HuH-7 (cell line): ENCODE results near the gene CASP10.

ENCODE experiments used
- DNase-seq: peaks from one replicate; pipeline ENCODE4 v3.0.0; 2011; ENCODE audit warnings: low spot score

The CASP10 gene

DNA sequence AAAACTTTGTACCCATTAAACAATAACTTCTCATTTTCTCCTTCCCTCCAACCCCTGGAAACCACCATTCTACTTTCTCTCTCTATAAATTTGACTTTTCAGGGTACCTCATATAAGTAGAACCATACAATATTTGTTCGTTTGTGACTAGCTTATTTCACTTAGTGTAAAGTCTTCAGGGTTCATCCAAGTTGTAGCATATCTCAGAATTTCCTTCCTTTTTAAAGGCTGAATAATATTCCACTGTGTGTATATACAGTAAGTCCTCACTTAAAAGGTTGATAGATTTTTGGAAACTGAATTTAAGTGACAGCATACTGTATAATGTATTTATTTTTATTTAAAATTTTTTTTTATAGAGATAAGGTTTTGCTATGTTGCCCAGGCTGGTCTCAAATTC is 13.9 kb downstream of the CASP10 start:
- DNase-seq: no peak

DNA sequence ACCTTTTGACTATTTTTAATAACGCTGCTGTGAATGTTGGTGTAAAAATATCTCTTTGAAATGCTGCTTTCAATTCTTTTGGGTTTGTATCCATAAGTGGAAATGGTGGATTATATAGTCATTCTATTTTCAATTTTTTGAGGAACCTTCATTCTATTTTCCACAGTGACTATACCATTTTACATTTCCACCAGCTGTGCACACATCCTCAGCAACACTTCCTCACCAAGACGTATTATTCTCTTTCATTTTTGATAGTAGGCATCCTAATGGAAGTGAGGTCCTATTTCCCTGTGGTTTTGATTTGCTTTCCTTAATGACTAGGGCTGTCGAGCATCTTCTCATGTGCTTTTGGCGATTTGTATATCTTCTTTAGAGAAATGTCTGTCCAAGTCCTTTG is 14.8 kb downstream of the CASP10 start:
- DNase-seq: no peak

DNA sequence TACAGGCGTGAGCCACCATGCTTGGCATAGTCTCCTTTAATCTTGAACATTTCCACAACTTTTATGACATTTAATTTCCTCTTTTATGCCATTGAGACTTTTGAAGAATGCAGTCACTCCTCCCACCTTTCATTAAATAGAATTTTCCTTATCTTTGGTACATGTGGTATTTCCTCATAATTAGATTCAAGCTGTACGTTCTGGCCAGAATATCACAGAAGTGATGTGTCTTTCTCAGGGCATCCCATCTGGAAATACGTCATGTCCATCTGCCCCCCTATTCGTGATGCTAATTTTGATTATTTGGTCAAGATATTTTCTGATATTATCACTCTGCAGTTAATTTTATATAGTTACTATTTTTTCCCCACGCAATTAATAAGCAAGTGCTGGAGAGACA is 16.9 kb downstream of the CASP10 start:
- DNase-seq: no peak

- DNase-seq: no peak
These were observed 17.4 kb downstream of the CASP10 start for GRCh38 chr2:201200345-201200744.

DNA sequence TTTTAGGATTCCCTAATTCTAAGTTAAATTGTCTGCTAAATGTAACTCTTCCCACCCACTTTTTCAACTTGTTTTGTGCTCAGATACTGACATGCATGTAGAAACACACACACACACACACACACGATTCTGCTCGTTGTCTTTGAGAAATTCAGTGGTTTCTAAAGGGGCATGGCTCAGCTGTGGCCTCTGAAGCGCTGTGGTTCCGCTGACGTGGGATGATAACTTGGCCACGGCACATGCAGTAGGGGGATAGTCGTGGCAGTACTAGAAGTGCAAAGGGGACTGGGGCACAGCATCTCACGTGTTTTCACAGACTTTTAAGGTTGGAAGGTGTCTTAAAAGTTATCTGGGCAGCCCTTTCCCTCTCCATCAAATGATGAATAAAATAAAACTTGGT is 18.4 kb downstream of the CASP10 start:
- DNase-seq: no peak

GRCh38 chr2:201203916-201204654 is 21.1 kb downstream of the CASP10 start:
- DNase-seq: no peak

- peak; percentile 49 for DNase-seq
These were observed 21.9 kb downstream of the CASP10 start for GRCh38 chr2:201204655-201205514.

DNA sequence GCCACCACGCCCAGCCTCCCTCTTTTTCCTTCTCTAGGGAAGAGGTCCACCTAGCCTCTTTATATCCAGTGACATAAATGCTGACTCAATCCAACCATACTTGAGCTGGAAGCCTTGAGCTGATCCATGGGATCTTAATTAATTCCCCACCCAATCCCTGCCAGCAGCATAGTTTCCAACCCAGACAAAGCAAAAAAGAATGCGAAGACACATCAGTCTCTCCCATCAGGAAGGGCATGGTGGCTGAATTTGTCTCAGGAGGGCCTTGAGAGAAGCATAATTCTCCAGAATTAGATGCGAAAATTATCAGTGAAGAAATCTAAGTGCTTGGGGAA is 22.5 kb downstream of the CASP10 start:
- no peak for DNase-seq

- no peak for DNase-seq
These were observed 25.8 kb downstream of the CASP10 start for GRCh38 chr2:201208563-201209252.

- DNase-seq: no peak
These were observed 33.0 kb downstream of the CASP10 start for GRCh38 chr2:201215963-201216362.

DNA sequence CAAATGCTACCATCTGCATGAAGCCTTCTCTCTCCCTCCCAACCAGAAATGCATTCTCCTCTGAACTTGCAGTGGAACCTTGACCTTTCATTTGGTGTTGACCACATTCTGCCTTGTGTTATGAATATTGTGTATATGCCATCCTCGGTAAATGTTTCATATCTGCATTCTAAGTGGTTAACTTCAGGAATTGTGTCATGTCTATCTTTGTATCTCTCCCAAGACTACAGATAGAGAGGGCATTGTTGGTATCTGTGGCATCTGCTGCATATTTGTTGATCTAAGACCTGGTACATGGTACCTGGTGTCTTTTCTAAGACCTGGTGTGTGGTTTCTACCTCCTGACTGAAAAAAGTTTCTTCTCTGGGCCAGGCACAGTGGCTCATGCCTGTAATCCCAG is 34.0 kb downstream of the CASP10 start:
- DNase-seq: no peak

DNA sequence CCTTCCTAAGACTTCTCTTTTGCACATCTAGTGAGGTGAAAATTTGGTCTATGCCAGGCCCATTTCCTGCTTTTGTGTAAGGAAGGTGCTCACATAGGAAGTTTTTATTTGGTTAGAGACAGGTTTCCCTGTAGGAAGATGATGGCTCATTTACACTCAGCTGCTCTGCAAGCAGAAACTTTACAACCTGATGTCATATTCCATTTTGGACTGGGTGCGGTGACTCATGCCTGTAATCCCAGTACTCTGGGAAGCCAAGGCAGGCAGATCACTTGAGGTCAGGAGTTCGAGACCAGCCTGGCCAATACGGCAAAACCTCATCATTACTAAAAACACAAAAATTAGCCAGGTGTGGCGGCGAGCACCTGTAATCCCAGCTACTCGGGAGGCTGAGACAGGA is 35.8 kb downstream of the CASP10 start:
- DNase-seq: no peak

- no peak for DNase-seq
These were observed 36.6 kb downstream of the CASP10 start for GRCh38 chr2:201219328-201220096.

GRCh38 chr2:201220102-201220570 is 37.2 kb downstream of the CASP10 start:
- no peak for DNase-seq

- no peak for DNase-seq
These were observed 40.4 kb downstream of the CASP10 start for GRCh38 chr2:201223089-201224073.

- no peak for DNase-seq
These were observed 45.5 kb downstream of the CASP10 start for GRCh38 chr2:201228271-201228911.

- no peak for DNase-seq
These were observed 46.0 kb downstream of the CASP10 start for GRCh38 chr2:201228912-201229290.

DNA sequence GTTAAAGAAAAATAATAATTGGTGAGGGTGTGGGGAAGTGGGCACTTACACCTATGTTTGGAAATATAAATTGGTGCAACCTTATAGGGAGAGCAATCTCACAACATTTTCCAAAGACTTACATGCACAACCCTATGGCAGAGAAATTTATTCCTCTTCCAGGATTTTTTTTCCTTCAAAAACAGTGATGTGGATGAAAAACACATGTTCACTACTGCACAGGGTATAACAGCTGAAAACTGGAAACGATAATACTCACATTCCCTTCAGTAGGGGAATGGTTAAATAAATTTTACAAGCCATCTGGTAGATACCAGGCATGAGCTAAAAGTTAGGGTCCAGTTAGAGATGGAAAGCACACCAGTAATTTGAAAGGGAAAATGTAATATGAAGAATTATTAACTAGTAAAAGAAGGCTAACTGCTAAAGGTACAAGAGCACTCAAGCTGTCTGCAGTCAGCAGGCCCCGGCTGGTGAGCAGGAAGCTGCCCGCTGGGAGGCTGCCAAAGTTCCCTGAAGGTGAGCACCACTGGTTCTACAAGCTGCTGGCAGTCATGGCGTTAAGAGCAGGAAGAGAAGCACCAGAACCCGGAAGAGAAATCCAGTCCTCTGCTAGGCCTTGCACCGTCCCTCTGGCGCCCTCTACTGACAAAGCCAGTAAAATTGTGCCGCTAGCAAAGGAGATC is 49.0 kb downstream of the CASP10 start:
- DNase-seq: peak; percentile 76

- no peak for DNase-seq
These were observed 49.5 kb downstream of the CASP10 start for GRCh38 chr2:201232467-201232815.
